Inflammatory macrophage (primary cell): ENCODE data around the gene YPEL5.

Experiments used
- DNase-seq, 2 donors: peaks; one replicate each; pipeline ENCODE4 v3.0.0-alpha.2; 2020 to 2022

YPEL5 gene

GRCh38 chr2:30208453-30208852 lies 61.6 kb downstream of the YPEL5 start:
- peak; percentile 39 to 59 for DNase-seq

GRCh38 chr2:30209227-30209626 lies 62.4 kb downstream of the YPEL5 start:
- no peak for DNase-seq
